CD4-positive, alpha-beta T cell treated with Interferon alpha-2 for 1 hour (primary cell): ENCODE data around the gene GOLGA6D.
"Not testable (repeated sequence)": the region's sequence is repeated elsewhere in the genome, so short reads cannot be mapped to it uniquely, and the experiment has no call there.

Experiments used
- DNase-seq, 2 donors: peaks; one replicate each; pipeline ENCODE4 v3.0.0-alpha.2; 2020 to 2022

GOLGA6D gene

GRCh38 chr15:75282572-75282971, at the start of gene GOLGA6D:
TSS of gene GOLGA6D (plus strand) at chr15:75282835. CDS start at chr15:75282876, 41 bp downstream.
- DNase-seq = not testable (repeated sequence)

- DNase-seq = no peak
Observed at GRCh38 chr15:75233504-75234190, 49.0 kb upstream of the GOLGA6D start.

GRCh38 chr15:75234191-75234810, 48.3 kb upstream of the GOLGA6D start:
- DNase-seq = no peak

GRCh38 chr15:75235051-75235673, 47.5 kb upstream of the GOLGA6D start:
- no peak for DNase-seq

GRCh38 chr15:75235760-75236729, 46.6 kb upstream of the GOLGA6D start:
- no peak for DNase-seq

GRCh38 chr15:75237316-75237982, 45.2 kb upstream of the GOLGA6D start:
- no peak for DNase-seq

- DNase-seq = no peak
Observed at GRCh38 chr15:75238150-75238549, 44.5 kb upstream of the GOLGA6D start.

GRCh38 chr15:75245741-75246140, 36.9 kb upstream of the GOLGA6D start:
- not testable (repeated sequence) for DNase-seq

GRCh38 chr15:75248991-75249390, 33.6 kb upstream of the GOLGA6D start:
- DNase-seq = not testable (repeated sequence)

GRCh38 chr15:75249726-75250125, 32.9 kb upstream of the GOLGA6D start:
- DNase-seq = no peak

- not testable (repeated sequence) for DNase-seq
Observed at GRCh38 chr15:75251343-75251742, 31.3 kb upstream of the GOLGA6D start.

- DNase-seq = not testable (repeated sequence)
Observed at GRCh38 chr15:75252285-75252684, 30.4 kb upstream of the GOLGA6D start.

- not testable (repeated sequence) for DNase-seq
Observed at GRCh38 chr15:75258034-75258433, 24.6 kb upstream of the GOLGA6D start, which contains the start of gene GOLGA6C. TSS of gene GOLGA6C (plus strand) at chr15:75258334. CDS start at chr15:75258599, 265 bp downstream.

- DNase-seq = not testable (repeated sequence)
Observed at GRCh38 chr15:75258620-75259343, 23.9 kb upstream of the GOLGA6D start.

- DNase-seq = not testable (repeated sequence)
Observed at GRCh38 chr15:75259873-75260272, 22.8 kb upstream of the GOLGA6D start.

GRCh38 chr15:75273751-75274359, 8.8 kb upstream of the GOLGA6D start:
- DNase-seq = not testable (repeated sequence)

GRCh38 chr15:75274509-75275107, 8.0 kb upstream of the GOLGA6D start:
- peak; percentile 58 to 62 for DNase-seq

GRCh38 chr15:75275617-75276016, 7.0 kb upstream of the GOLGA6D start:
- DNase-seq = not testable (repeated sequence)

- DNase-seq = not testable (repeated sequence)
Observed at GRCh38 chr15:75278497-75278896, 4.1 kb upstream of the GOLGA6D start.

GRCh38 chr15:75284152-75284551, 1.5 kb downstream of the GOLGA6D start:
- not testable (repeated sequence) for DNase-seq
